GM12891 (cell line): ENCODE measurements around the gene SPARCL1.

Experiments
- PAX5 ChIP-seq: IDR thresholded peaks from 2 replicates; pipeline ENCODE4 v1.6.1; 2011; ENCODE audit warnings: low read length, moderate library complexity, mild to moderate bottlenecking; ENCODE audit not compliant: insufficient read depth, severe bottlenecking
- POLR2A ChIP-seq: IDR thresholded peaks from 2 replicates; pipeline ENCODE4 v1.6.1; 2011; ENCODE audit warnings: low read depth, low read length, control low read depth
- POLR2AphosphoS5 ChIP-seq: IDR thresholded peaks from 2 replicates; pipeline ENCODE4 v1.6.1; 2011; ENCODE audit warnings: low read depth, low read length, control low read depth
- POU2F2 ChIP-seq: IDR thresholded peaks from 2 replicates; pipeline ENCODE4 v1.6.1; 2011; ENCODE audit warnings: low read depth, mild to moderate bottlenecking, control low read depth, low read length, moderate library complexity
- SPI1 ChIP-seq: IDR thresholded peaks from 2 replicates; pipeline ENCODE4 v1.6.1; 2011; ENCODE audit warnings: low read depth, low read length, control low read depth
- TAF1 ChIP-seq: IDR thresholded peaks from 2 replicates; pipeline ENCODE4 v1.6.1; 2011; ENCODE audit warnings: low read depth, low read length, control low read depth

DNA sequence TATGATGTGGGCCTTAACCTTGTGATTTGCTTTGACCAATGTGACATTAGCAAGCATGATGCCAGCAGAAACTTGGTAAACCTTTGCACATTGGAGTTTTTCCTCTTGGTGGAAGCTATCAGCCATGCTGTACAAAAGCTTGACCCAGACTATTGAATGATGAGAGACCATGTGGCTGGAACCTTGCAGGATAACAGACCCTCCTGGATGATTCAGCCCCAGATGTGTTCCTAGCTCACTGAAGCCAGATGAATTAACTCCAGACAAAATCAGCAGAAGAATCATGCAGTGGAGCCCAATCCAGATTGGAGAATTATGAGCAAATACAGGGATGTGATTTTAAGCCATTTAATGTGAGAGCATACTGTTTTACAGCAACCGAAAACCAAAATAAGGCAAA lies 16.8 kb downstream of the SPARCL1 start:
- no peak for TF ChIP-seq POLR2AphosphoS5
- TF ChIP-seq POLR2A = no peak
- TF ChIP-seq TAF1 = no peak
- no peak for TF ChIP-seq SPI1
- TF ChIP-seq POU2F2 = no peak
- TF ChIP-seq PAX5 = no peak
